SU-DHL-6 (cell line): Measurements from ENCODE around the gene CPSF4L.

Experiments used
- EZH2phosphoT487 ChIP-seq: fragments of 200-600 bp; sonication (generic), shearing (Covaris generic); conservative IDR thresholded peaks from 2 replicates; pipeline ENCODE4 v1.6.1; 2018; ENCODE audit warnings: mild to moderate bottlenecking, antibody characterized with exemption, low read length, moderate library complexity, mixed read lengths
- TF ChIP-seq, protein P1 (sequence below): fragments of 200-600 bp; sonication (generic); IDR thresholded peaks from one replicate; pipeline ENCODE4 v1.5.1; 2017; ENCODE audit warnings: antibody characterized with exemption, mild to moderate bottlenecking, low read length, moderate library complexity; ENCODE audit not compliant: insufficient read depth, poor library complexity, severe bottlenecking

DNA sequence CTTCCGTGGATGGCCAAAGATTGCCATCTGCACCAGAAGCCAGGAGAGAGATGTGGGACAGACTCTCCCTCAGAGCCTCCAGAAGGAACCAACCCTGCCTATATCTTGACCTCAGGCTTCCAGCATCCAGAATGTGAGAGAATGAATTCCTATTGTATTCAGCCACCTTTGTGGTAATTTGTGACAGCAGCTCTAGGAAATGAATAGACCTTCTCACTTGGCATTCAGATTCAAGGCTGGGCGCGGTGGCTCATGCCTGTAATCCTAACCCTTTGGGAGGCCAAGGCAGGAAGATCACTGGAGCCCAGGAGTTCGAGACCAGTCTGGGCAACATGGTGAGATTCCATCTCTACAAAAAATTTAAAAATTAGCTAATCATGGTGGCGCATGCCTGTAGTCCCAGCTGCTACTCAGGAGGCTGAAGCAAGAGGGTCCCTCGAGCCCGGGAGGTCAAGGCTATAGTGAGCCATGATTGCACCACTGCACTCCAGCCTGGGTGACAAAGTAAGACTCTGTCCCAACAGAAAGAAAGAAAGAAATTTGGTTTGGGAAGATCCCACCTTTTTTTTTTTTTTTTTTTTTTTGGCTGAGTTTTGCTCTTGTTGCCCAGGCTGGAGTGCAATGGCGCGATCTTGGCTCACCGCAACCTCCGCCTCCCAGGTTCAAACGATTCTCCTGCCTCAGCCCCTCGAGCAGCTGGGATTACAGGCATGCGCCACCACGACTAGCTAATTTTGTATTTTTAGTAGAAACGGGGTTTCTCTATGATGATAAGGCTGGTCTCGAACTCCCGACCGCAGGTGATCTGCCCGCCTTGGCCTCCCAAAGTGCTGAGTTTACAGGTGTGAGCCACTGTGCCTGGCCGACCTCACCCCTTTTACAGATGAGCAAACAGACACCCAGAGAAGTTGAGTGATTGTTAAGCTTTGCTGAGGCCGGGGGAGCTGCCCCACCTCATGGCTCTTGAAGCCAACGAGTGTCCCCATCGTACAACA, 4.3 kb upstream of the CPSF4L start:
- TF ChIP-seq, protein P1, sequence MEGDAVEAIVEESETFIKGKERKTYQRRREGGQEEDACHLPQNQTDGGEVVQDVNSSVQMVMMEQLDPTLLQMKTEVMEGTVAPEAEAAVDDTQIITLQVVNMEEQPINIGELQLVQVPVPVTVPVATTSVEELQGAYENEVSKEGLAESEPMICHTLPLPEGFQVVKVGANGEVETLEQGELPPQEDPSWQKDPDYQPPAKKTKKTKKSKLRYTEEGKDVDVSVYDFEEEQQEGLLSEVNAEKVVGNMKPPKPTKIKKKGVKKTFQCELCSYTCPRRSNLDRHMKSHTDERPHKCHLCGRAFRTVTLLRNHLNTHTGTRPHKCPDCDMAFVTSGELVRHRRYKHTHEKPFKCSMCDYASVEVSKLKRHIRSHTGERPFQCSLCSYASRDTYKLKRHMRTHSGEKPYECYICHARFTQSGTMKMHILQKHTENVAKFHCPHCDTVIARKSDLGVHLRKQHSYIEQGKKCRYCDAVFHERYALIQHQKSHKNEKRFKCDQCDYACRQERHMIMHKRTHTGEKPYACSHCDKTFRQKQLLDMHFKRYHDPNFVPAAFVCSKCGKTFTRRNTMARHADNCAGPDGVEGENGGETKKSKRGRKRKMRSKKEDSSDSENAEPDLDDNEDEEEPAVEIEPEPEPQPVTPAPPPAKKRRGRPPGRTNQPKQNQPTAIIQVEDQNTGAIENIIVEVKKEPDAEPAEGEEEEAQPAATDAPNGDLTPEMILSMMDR: no peak
- no peak for TF ChIP-seq EZH2phosphoT487
